HTERT RPE-1 (cell line): ENCODE measurements around the gene CBS.
"Not testable (repeated sequence)": the region's sequence is repeated elsewhere in the genome, so short reads cannot be mapped to it uniquely, and the experiment has no call there.

Experiments
- in situ Hi-C: fragments of 300-500 bp; cut with MboI; formaldehyde crosslinking; loops from 4 replicates; pipeline ENCODE4 v1.14.3; 2020; ENCODE audit warnings: low sequenced_read_pairs

The CBS gene

GRCh38 chr21:43069682-43070081, 6.0 kb downstream of the CBS start:
- in situ Hi-C loops = not testable (repeated sequence)

- in situ Hi-C loops = not testable (repeated sequence)
Measured at GRCh38 chr21:43068065-43068464, 7.6 kb downstream of the CBS start.

DNA sequence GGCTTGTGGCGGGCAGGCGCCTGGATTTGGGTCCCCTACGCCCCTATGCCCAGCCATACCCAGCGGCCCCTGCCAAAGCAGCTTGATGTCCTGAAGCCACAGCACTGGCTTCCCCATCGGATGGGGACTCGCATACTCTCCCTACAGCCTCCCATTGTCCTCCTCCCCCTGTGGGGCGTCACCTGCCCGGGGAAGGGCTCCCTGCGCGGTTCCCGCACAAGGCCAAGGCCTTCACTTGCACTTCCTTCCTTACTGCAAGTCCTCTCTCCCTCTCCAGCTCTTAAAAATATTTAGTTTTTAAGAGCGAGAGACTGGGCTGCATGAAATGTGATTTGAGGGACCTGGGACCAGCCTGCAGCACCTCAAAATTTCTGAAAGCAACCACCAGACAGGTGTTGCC, 8.9 kb downstream of the CBS start:
- in situ Hi-C loops = not testable (repeated sequence)

DNA sequence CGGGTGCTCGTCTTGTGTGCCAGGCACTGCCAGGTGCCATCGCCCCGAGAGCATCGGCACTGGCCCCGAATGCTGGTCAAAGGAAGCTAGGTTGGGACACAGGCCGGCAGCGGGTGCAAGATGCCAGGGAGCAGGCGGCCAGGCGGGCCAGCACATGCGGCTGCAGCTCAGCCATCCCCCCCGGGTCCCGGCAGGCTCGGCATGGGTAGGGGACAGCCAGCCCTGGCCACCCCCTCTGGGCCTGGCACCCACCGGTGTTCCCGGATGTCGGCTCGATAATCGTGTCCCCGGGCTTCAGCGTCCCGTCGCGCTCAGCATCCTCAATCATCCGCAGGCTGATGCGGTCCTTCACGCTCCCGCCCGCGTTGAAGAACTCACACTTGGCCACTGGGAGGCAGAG, 9.6 kb downstream of the CBS start:
- in situ Hi-C loops = not testable (repeated sequence)

DNA sequence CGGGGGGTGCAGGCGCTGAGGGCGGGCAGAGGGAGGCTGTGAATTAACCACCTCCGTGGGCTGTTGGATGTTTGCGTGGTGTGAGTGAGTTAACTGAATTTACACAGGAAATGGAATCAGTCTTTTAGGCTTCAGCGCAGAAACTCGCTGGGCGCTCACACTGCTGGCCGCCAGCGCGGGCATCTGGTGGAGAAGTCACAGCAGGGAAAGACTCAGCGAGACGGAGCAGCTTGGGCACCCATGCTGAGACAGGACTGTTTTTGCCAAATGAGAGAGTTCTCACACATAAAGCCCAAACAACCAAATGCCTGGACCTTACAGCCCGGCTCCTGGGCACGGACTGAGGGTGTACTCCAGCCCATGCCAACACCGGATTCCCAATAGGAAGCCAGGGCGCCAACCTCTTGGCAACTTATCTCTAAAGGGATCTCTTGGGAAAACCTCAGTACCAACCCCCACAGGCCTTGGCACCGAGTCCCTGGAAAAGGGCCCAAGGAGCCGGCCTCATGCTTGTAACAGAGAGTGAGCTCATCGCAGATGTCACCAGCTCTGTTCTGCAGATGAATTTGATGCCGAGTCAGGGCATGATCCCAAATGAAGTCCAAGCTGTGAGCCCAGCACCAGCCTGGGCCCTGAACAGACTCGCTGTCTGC, 11.2 kb downstream of the CBS start:
- in situ Hi-C loops = not testable (repeated sequence)

DNA sequence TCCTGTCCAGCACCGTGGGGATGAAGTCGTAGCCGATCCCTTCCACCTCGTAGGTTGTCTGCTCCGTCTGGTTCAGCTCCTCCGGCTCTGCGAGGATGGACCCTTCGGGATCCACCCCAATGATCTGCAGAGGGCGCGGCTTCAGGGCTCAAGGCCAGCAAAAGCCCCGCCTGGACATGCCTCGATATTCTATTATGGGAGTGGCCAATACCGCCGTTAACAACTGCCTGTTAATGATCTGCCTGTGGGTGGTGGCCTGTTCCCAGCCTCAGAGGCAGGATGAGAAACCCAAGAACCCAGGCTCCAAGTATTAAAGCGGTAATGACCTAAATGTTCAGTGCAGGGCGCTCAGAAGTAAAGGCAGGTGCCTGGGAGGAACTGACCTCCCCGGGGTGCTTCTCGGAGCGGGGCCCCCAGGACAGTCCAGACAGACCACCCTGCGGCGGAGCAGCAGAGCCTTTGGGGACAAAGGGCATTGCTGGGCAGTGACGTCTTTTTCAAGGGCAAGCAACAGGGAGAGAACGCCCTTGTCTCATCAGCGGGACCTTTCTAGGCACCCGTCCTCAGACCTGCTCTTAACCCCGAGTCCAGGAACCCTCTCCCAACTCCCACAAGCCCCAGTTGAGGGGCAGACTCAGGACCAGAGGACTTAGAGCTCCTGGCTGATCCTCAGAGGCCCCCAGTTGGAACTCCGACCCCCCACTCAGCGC, 12.5 kb downstream of the CBS start:
- in situ Hi-C loops = not testable (repeated sequence)

DNA sequence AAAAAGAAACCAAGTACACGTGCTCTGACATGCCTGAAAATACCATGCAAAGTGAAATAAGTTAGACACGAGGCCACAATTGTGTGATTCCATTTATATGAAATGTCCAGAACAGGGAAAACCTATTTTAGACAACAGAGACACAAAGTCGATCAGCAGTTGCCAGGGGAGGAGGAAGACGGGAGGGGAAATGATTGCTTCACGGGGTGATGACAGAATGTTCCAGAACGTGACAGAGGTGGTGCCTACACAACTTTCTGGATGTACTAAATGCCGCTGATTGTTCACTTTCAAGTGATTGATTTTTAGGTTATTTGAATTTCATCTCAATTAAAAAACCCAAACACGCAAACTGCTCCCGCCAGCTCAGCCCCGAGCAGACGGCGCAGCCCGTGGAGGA, 22.5 kb downstream of the CBS start:
- in situ Hi-C loops = not testable (repeated sequence)

DNA sequence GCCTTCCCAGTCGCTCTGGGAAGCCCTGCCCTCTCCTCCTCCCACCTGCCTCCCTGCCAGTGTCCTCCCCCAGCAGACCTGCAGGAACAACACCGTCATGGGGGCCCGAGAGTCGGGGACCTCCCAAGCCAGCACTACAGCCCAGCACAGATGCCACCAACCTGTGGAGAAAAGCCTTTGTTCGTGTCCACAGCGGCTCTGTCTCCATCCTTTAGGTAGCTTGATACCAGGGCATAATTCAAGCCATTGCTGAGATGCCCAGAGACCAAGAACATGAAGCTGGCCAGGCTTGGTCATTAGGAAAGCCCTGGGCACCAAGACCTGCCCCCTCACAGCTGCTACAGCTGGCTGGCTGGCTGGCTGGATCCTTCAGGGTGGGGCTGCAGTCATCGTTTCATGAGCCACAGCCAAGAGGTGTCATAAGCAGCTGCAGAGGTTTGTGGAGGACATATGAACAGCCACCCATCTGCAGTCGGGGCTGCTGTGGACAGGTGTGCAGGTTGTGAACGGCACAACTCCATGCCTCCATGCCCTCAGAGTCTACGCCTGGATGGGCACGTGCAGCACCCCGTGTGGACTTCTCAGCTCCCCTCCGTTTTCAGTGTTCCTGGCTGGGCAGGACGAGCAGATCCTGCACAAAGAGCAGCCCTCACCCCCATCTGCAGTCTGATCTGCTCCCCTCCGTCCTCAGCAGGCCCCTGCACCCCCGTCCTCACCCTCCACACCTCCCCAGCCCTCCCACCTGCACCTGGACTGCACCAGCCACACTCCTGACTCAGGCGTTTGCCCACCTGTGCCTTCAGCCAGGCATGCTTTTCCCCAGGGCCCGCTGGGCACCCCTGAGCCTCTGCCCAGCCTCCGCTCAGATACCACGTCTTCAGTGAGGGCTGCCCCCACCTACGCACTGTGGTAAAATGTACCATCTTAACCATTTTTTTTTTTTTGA, 29.5 kb downstream of the CBS start:
- in situ Hi-C loops = not testable (repeated sequence)

DNA sequence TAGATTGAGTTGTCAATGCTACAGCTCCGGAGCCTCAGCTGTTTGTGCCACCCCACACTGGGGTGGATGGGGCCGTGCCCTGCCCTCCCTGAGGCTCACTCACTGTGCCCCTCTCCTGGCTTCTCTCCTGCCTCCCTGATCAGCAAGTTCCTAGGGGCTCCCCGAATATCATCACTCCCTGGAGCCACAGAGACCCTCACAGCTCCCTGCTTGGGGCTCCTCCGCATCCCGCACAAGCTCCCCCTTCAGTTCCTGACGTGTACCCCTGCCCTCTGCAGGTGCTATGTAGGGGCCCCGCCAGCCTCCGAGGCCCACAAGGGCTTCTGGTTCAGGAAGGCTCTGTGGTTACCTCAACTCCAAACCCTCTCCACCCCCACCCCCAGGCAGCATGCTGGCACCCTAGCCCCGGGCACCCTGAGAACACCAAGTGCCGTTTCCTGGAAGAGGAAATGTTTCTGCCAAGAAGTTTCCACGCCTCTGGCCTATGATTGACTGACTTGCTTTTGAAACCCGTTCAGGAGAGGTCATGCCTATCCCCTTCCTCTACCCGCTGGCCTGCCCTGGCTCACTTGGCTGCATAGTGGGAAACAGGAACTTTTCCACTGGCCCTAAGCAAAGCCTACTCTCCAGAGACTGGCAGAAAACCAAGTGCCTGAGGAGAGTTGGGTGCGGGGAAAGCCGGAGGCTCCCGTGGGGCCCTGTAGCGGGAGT, 30.3 kb downstream of the CBS start:
- in situ Hi-C loops = not testable (repeated sequence)

DNA sequence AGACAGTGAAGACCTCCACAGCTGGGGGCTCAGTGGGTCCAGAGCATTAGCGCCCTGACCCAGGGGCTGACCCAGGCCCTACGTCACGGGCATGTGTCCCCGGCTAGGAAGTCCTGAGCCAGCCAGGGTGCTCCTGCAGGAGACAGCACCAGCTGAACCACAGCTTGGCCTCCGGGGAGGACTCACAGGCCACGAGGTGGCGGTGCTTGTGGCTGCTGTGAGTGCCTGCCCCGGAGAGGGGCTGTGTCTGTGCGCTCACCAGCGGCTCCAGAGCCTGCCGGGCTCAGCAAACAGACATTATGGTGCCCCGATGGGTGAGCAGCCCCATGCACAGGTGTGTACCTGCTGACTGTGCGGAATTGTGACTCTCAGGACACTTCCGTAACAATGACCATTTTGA, 31.1 kb downstream of the CBS start:
- in situ Hi-C loops = not testable (repeated sequence)

- in situ Hi-C loops = not testable (repeated sequence)
Measured at GRCh38 chr21:43043291-43043690, 32.3 kb downstream of the CBS start.

- in situ Hi-C loops = not testable (repeated sequence)
Measured at GRCh38 chr21:43042169-43042568, 33.5 kb downstream of the CBS start.

- in situ Hi-C loops = not testable (repeated sequence)
Measured at GRCh38 chr21:43038659-43039044, 37.0 kb downstream of the CBS start.

GRCh38 chr21:43037918-43038658, 37.5 kb downstream of the CBS start:
- in situ Hi-C loops = not testable (repeated sequence)

DNA sequence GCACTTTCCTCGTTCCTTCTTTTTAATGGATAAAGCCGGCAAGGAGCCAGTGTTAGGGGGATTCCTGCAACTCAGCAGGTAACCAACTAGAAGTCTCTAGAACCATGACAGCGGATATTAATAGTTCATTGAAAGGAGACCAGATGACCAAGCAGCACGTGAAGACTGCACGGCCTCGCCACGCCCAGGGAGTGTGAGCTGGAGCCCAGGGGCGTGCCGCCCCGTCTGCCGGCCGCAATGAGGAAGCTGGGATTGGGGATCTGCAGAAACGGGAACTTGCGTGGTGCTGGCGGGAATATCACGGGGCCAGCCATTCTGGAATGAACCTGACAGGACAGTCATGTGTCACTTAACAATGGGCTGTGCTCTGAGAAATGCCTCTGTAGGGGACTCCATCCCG, 38.7 kb downstream of the CBS start:
- in situ Hi-C loops = not testable (repeated sequence)

GRCh38 chr21:43034826-43035225, 40.8 kb downstream of the CBS start:
- in situ Hi-C loops = no loop called here

DNA sequence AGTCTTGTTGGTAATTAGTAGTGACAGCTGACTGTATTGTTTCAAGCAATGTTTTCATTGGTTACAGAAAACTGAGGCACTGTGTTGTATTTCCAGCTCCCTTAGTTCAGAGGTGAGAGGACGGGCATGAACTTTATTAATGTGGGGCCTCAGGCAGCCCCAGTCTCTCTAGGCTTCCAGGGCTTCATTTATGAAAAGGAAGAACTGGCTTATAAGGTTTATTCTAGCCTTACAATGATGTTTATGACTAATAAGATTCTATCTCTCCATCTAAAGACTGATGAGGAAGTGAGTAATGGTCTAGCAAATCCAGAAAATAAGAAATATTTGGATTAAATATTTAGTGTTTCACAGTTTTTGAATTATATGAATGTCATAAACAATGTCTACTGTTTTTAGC, 41.5 kb downstream of the CBS start:
- in situ Hi-C loops = no loop called here

DNA sequence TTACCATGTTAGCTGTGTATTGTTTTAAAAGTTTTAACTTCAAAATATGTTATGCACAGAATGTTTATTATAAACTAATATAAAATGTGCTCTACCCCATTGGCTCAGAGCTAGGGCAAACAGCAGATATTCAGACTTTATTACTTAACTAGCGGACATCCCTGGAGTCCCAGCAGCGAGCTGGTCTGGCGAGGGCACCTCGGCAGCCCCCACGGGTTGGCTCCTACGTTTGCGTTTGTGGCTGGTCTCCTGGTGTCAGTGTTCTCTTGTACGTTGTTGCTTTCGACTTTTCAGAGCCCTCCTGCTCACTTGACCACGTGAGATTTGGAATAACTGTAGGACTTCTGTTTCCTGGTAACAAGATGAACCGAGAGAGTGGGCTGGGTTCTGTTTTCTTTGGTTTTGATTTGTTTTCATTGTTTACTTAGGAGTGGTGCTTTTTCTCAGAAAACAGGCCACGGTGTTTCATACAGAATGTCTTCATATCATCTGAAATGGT, 44.5 kb downstream of the CBS start:
- in situ Hi-C loops = no loop called here

GRCh38 chr21:43029785-43030184, 45.9 kb downstream of the CBS start:
- in situ Hi-C loops = no loop called here
